Activated T-cell treated with anti-CD3 and anti-CD28 coated beads for 48 hours (primary cell): ENCODE data around the gene NOL6.
"Not testable (repeated sequence)": the region's sequence is repeated elsewhere in the genome, so short reads cannot be mapped to it uniquely, and the experiment has no call there.

Experiments used
- DNase-seq: peaks from one replicate; pipeline ENCODE4 v3.0.0-alpha.2; 2020; ENCODE audit warnings: low read depth

NOL6 gene, protein sequence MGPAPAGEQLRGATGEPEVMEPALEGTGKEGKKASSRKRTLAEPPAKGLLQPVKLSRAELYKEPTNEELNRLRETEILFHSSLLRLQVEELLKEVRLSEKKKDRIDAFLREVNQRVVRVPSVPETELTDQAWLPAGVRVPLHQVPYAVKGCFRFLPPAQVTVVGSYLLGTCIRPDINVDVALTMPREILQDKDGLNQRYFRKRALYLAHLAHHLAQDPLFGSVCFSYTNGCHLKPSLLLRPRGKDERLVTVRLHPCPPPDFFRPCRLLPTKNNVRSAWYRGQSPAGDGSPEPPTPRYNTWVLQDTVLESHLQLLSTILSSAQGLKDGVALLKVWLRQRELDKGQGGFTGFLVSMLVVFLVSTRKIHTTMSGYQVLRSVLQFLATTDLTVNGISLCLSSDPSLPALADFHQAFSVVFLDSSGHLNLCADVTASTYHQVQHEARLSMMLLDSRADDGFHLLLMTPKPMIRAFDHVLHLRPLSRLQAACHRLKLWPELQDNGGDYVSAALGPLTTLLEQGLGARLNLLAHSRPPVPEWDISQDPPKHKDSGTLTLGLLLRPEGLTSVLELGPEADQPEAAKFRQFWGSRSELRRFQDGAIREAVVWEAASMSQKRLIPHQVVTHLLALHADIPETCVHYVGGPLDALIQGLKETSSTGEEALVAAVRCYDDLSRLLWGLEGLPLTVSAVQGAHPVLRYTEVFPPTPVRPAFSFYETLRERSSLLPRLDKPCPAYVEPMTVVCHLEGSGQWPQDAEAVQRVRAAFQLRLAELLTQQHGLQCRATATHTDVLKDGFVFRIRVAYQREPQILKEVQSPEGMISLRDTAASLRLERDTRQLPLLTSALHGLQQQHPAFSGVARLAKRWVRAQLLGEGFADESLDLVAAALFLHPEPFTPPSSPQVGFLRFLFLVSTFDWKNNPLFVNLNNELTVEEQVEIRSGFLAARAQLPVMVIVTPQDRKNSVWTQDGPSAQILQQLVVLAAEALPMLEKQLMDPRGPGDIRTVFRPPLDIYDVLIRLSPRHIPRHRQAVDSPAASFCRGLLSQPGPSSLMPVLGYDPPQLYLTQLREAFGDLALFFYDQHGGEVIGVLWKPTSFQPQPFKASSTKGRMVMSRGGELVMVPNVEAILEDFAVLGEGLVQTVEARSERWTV

GRCh38 chr9:33473643-33474352 is at the start of gene NOL6:
Gene NOL6, minus strand, starts transcription at chr9:33473924. Its CDS starts 82 bp downstream, at chr9:33473842.
- DNase-seq, result peak; percentile 96

GRCh38 chr9:33521861-33522260 is 48.1 kb upstream of the NOL6 start:
- not testable (repeated sequence) for DNase-seq

GRCh38 chr9:33517934-33518577 is 44.3 kb upstream of the NOL6 start:
- not testable (repeated sequence) for DNase-seq

- no peak for DNase-seq
Measured at GRCh38 chr9:33517373-33517772, 43.6 kb upstream of the NOL6 start.

DNA sequence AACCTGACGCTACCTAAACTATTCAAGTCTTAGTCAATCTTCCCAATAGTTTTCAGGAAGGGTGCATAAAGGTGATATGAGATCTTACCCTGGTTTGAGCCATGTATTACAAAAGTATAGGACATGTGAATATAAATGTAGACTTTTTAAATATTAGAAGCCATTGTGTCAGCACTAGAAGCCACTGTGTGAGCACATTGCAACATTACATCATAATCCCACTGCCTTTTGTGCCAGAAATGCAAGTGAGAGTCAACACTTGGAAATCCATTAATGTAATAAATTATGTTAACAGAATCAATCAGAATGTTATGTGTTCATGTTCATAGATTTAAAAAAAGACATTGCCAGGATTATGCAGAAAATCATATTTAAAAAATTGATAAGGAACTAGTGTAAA is 42.7 kb upstream of the NOL6 start:
- not testable (repeated sequence) for DNase-seq

GRCh38 chr9:33515342-33515995 is 41.7 kb upstream of the NOL6 start:
- not testable (repeated sequence) for DNase-seq

DNA sequence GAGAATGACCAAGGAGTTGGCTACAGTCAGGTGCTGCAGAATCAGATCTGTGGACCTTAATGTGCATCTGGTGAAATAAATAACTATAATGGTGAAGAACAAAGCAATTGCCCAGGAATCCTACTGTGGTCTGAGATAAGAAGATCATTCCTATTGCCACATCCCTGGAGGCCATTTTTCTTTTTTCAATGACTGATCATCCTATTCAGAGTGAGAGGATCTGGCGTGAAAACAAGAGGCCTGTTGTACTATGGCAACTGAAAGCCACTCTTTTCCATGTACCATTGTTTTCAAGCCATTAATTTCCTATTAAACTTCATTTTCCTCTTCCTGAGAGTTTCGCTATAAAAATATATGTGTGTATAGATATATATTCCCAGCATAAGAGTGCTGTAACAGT is 38.8 kb upstream of the NOL6 start:
- not testable (repeated sequence) for DNase-seq

GRCh38 chr9:33511184-33511517 is 37.4 kb upstream of the NOL6 start:
- not testable (repeated sequence) for DNase-seq

- peak; percentile 31 for DNase-seq
Measured at GRCh38 chr9:33510262-33511183, 36.8 kb upstream of the NOL6 start.

DNA sequence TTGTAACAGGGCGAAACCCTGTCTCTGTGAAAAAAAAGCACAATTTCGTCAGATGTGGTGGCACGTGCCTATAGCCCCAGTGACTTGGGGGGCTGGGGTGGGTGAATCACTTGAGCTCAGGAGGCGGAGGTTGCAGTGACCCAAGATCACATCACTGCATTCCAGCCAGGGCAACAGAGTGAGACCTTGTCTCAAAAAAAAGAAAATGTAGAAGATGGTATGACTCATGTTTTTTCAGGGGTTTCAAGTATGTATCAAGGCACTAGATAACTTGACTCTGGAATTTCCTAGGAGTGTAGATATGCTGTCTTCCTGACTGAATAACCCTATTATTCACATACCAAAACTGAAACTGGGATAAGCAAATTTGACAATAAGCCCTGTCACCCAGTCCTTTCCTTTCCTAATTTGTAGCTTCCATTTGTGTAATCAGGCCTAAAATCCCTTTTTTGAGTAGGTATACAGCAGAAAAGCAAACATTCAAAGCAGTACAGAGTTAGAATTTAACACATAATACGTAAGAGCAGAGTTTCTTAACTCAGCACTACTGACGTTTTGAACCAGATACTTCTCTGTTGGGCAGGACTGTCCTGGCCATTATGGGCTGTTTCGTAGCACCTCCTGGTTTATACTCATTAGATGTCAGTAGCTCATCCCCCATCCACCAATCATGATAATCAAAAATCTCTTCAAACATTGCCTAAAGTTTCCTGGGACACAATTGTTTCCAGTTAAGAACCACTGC is 33.1 kb upstream of the NOL6 start:
- DNase-seq, result peak; percentile 13

GRCh38 chr9:33498387-33498786 is 24.7 kb upstream of the NOL6 start:
- DNase-seq, result no peak

GRCh38 chr9:33493819-33494218 is 20.1 kb upstream of the NOL6 start:
- DNase-seq, result not testable (repeated sequence)

DNA sequence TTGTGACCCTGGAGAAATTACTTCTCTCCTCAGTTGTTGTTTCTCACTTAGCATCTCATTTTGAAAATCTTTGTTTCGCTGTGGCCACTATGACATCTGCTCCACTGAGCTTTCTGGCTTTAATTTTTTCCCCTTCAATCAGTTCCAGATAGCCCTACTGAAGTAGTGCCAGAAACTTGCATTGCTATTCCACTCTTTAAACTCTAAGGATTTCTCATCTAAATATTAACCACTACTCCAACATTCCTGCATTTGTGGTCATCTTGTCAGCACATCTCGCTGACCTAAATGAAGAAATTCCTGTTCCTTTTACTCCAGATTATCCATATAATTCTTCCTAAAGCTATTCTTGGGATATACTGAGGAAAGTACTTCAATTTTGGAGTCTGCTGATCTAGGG is 15.3 kb upstream of the NOL6 start:
- DNase-seq, result no peak

- not testable (repeated sequence) for DNase-seq
Measured at GRCh38 chr9:33485312-33485711, 11.6 kb upstream of the NOL6 start.

DNA sequence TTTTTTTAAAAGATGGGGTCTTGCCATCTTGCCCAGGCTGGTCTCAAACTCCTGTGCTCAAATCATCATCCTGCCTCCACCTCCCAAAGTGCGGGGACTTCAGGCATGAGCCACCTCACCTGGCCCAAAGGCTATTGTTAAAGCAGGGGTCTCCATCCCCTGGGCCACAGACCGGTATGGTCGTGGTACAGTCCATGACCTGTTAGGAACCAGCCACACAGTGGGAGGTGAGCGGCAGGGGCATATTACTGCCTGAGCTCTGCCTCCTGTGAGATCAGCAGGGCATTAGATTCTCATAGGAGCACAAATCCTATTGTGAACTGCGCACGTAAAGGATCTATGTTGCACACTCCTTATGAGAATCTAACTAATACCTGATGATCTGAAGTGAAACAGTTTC is 7.3 kb upstream of the NOL6 start:
- DNase-seq, result no peak

- DNase-seq, result no peak
Measured at GRCh38 chr9:33480106-33480505, 6.4 kb upstream of the NOL6 start.

GRCh38 chr9:33476503-33476902 is 2.8 kb upstream of the NOL6 start:
- no peak for DNase-seq

- no peak for DNase-seq
Measured at GRCh38 chr9:33475357-33475756, 1.6 kb upstream of the NOL6 start.
